ENCODE measurements around the gene ZGPAT. TPM values are rescaled to one million over a fixed set of nuclear protein-coding genes. Genes with fewer than 3 reads are reported as not detected.

The ZGPAT gene
- total RNA-seq, 1 donor from 2014 or later = 32.8 TPM

GRCh38 chr20:63738687-63739129 is 30.9 kb downstream of the ZGPAT start:
- H3K4me3 Mint-ChIP-seq = no peak overlapping the region
- TF ChIP-seq CTCF (conservative IDR thresholded peaks at IDR 0.05) = no peak
- no peak overlapping the region for H3K27ac Mint-ChIP-seq
- peaks cover 4% of the 10 kb centered on the region for H3K36me3 Mint-ChIP-seq
- H3K9me3 Mint-ChIP-seq = no peaks in the 10 kb centered on the region
- peak; percentile 71 for DNase-seq (ENCODE audit: extremely low spot score, unreplicated experiment)
- no peaks in the 10 kb centered on the region for H3K4me1 Mint-ChIP-seq (ENCODE audit: unreplicated experiment)
- peaks cover 3% of the 10 kb centered on the region for H3K27me3 Mint-ChIP-seq

GRCh38 chr20:63739130-63740069 is 31.6 kb downstream of the ZGPAT start, which contains the start of gene SLC2A4RG:
Gene SLC2A4RG (plus strand): TSS chr20:63739776. CDS start chr20:63739913, 137 bp downstream.
- Mint-ChIP-seq H3K27ac (no peak within 1 kb of the TSS), H3K4me3 (peak within 1 kb of the TSS; percentile 83), H3K9me3 (no peaks in the 10 kb centered on the region), H3K27me3 (peaks cover 3% of the 10 kb centered on the region), H3K4me1 (ENCODE audit: unreplicated experiment) (no peaks in the 10 kb centered on the region), H3K36me3 (no peaks in the 10 kb centered on the region)
- no peak for TF ChIP-seq CTCF (conservative IDR thresholded peaks at IDR 0.05)
- DNase-seq (ENCODE audit: extremely low spot score, unreplicated experiment) = peak; percentile 84

GRCh38 chr20:63740070-63740626 is 32.3 kb downstream of the ZGPAT start:
- H3K36me3 Mint-ChIP-seq = no peaks in the 10 kb centered on the region
- peak overlapping the region; percentile 83 for H3K4me3 Mint-ChIP-seq
- peaks cover 3% of the 10 kb centered on the region for H3K27me3 Mint-ChIP-seq
- no peaks in the 10 kb centered on the region for H3K9me3 Mint-ChIP-seq
- no peak for TF ChIP-seq CTCF (conservative IDR thresholded peaks at IDR 0.05)
- H3K27ac Mint-ChIP-seq = no peak overlapping the region
- no peaks in the 10 kb centered on the region for H3K4me1 Mint-ChIP-seq (ENCODE audit: unreplicated experiment)
- DNase-seq (ENCODE audit: extremely low spot score, unreplicated experiment) = peak; percentile 75

GRCh38 chr20:63740627-63741353 is 33.0 kb downstream of the ZGPAT start:
- H3K9me3 Mint-ChIP-seq = no peaks in the 10 kb centered on the region
- no peaks in the 10 kb centered on the region for H3K36me3 Mint-ChIP-seq
- peak; percentile 27 for TF ChIP-seq CTCF (conservative IDR thresholded peaks at IDR 0.05)
- peaks cover 3% of the 10 kb centered on the region for H3K27me3 Mint-ChIP-seq
- DNase-seq (ENCODE audit: extremely low spot score, unreplicated experiment) = peak; percentile 84
- no peak overlapping the region for H3K27ac Mint-ChIP-seq
- H3K4me3 Mint-ChIP-seq = peak overlapping the region; percentile 83
- peaks cover 2% of the 10 kb centered on the region for H3K4me1 Mint-ChIP-seq (ENCODE audit: unreplicated experiment)

DNA sequence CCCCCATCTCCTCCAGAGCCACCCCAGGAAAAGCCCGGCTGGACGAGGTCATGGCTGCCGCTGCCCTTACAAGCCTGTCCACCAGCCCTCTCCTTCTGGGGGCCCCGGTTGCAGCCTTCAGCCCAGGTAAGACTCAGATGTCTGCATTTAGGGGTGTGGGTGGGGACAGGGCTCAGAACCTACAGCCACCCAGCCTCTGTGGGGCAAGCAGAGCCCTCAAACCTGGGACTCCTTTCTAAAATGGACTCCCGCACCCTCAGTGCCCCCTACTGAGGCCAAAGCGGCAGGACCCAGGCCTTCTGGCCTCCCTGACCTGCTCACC is 33.5 kb downstream of the ZGPAT start:
- Mint-ChIP-seq H3K27me3 (no peaks in the 10 kb centered on the region), H3K4me3 (peak overlapping the region; percentile 67), H3K36me3 (no peaks in the 10 kb centered on the region), H3K9me3 (no peaks in the 10 kb centered on the region), H3K4me1 (ENCODE audit: unreplicated experiment) (peaks cover 3% of the 10 kb centered on the region), H3K27ac (no peak overlapping the region)
- no peak for TF ChIP-seq CTCF (conservative IDR thresholded peaks at IDR 0.05)
- DNase-seq (ENCODE audit: extremely low spot score, unreplicated experiment) = no peak

All from type B pancreatic cell (in vitro differentiated cells).